Measurements from ENCODE around the gene ADA.

- no peak for TF ChIP-seq CTCF (IDR thresholded peaks at IDR 0.05)
- no peak for TF ChIP-seq MAX (IDR thresholded peaks at IDR 0.05; ENCODE audit: low read depth)
- TF ChIP-seq RFX5 (IDR thresholded peaks at IDR 0.05; ENCODE audit: low read length): no peak
These were observed 7.3 kb upstream of the ADA start for GRCh38 chr20:44658810-44659209.

Measured in SK-N-SH (cell line).